Kidney tubule cell (primary cell): ENCODE measurements around the gene MRPS5.
A peak's percentile ranks its signal among the peaks of the same experiment; 100 is the strongest.
"Not testable (repeated sequence)": the region's sequence is repeated elsewhere in the genome, so short reads cannot be mapped to it uniquely, and the experiment has no call there.

ENCODE experiments used
- DNase-seq: peaks from one replicate; pipeline ENCODE4 v3.0.0-alpha.2; 2018; ENCODE audit warnings: low spot score

Gene MRPS5

GRCh38 chr2:95047629-95048510 lies 73.7 kb downstream of the MRPS5 start:
- no peak for DNase-seq

DNA sequence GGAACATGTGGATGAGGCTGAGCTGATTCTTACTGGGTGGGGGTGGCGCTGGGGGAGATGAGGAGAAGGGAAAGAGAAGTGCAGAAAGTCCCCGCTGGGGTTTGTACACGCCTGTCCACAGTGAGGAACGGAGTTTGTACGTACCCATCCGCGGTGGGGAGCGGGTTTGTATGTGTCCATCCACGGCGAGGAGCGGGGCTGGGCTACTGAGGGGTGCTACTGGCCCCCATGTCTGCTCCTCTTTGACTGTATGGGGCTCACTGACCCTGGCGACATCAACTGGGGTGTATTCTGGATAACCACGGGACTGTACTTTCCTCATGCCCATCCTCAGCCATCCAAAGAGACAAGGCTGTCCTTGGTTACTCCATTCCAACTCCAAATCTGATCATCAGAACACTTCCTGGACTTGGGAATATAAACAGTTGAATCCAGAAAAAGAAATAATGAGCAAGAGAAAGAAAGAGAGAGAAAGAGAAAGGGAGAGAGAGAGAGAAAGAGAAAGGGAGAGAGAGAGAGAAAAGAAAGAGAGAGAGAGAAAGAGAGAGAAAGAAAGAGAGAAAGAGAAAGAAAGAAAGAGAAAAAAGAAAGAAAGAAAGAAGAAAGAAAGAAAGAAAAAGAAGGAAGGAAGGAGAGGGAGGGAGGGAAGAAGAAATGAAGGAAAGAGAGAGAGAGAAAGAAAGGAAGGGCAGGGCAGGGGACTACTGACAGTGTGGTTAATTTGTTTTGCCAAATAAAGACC lies 75.1 kb downstream of the MRPS5 start:
- DNase-seq: no peak

DNA sequence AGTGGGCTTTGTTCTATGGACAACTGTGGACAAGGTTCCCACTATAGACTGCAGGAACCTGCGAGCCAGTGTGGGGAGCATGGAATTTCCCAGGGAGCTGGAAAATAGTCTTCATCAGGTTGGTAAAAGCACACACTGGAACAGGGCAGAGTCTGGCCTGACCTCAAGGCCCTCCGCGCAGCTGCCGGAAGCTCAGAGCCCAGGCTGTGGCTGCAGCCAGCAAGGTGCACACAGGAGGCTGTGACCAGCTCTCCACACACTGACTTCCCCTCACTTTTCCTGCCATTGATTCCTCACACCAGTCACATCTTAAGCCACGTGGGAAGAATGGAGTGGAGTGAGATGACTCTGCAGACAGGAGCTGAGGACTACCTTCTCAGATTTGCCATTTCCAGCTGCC lies 77.0 kb downstream of the MRPS5 start:
- DNase-seq: no peak

- DNase-seq: peak; percentile 89
These were observed 78.1 kb downstream of the MRPS5 start for GRCh38 chr2:95043300-95044093.

GRCh38 chr2:95042472-95043271 lies 78.9 kb downstream of the MRPS5 start:
- DNase-seq: no peak

- DNase-seq: no peak
These were observed 79.7 kb downstream of the MRPS5 start for GRCh38 chr2:95041824-95042442.

- DNase-seq: no peak
These were observed 80.4 kb downstream of the MRPS5 start for GRCh38 chr2:95041060-95041823.

- DNase-seq: no peak
These were observed 81.2 kb downstream of the MRPS5 start for GRCh38 chr2:95040426-95040825.

- no peak for DNase-seq
These were observed 81.6 kb downstream of the MRPS5 start for GRCh38 chr2:95039978-95040377.

- no peak for DNase-seq
These were observed 82.2 kb downstream of the MRPS5 start for GRCh38 chr2:95039363-95039762.

DNA sequence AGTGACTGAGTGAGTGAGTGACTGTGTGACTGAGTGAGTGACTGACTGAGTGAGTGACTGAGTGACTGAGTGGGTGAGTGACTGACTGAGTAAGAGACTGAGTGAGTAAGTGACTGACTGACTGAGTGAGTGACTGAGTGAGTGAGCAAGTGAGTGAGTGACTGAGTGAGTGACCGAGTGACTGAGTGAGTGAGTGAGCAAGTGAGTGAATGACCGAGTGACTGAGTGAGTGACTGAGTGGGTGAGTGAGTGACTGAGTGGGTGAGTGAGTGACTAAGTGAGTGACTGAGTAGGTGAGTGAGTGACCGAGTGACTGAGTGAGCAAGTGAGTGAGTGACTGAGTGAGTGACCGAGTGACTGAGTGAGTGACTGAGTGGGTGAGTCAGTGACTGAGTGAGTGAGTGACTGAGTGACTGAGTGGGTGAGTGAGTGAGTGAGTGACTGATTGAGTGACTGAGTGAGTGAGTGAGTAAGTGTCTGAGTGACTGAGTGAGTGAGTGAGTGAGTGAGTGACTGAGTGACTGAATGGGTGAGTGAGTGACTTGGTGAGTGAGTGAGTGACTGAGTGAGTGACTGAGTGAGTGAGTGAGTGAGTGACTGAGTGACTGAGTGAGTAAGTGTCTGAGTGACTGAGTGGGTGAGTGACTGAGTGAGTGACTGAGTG lies 82.8 kb downstream of the MRPS5 start:
- no peak for DNase-seq

DNA sequence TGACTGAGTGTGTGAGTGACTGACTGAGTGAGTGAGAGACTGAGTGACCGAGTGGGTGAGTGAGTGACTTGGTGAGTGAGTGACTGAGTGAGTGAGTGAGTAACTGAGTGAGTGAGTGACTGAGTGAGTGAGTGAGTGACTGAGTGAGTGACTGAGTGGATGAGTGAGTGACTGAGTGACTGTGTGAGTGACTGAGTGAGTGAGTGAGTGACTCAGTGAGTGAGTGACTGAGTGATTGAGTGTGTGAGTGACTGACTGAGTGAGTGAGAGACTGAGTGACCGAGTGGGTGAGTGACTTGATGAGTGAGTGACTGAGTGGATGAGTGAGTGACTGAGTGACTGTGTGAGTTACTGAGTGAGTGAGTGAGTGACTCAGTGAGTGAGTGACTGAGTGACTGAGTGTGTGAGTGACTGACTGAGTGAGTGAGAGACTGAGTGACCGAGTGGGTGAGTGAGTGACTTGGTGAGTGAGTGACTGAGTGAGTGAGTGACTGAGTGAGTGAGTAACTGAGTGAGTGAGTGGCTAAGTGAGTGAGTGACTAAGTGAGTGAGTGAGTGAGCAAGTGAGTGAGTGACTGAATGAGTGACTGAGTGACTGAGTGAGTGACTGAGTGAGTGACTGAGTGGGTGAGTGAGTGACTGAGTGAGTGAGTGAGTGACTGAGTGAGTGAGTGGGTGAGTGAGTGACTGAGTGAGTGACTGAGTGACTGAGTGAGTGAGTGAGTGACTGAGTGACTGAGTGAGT lies 83.6 kb downstream of the MRPS5 start:
- DNase-seq: not testable (repeated sequence)

GRCh38 chr2:95037384-95037839 lies 84.2 kb downstream of the MRPS5 start:
- DNase-seq: no peak

DNA sequence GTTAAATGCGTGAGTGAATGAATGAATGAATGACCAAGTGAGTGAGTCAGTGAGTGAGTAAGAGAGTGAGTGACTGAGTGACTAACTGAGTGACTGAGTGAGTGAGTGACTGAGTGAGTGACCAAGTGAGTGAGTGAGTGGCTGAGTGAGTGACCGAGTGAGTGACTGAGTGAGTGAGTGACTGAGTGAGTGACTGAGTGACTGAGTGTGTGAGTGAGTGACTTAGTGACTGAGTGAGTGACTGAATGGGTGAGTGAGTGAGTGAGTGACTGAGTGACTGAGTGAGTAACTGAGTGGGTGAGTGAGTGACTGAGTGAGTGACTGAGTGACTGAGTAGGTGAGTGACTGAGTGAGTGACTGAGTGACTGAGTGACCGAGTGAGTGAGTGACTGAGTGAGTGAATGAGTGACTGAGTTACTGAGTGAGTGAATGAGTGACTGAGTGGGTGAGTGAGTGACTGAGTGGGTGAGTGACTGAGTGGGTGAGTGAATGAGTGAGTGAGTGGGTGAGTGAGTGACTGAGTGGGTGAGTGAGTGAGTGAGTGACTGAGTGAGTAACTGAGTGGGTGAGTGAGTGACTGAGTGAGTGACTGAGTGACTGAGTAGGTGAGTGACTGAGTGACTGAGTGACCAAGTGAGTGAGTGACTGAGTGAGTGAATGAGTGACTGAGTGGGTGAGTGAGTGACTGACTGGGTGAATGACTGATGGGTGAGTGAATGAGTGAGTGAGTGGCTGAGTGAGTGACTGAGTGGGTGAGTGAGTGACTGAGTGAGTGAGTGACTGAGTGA lies 84.8 kb downstream of the MRPS5 start:
- no peak for DNase-seq
